Ishikawa (cell line): ENCODE data around the gene IKZF4.

Source experiments
- CEBPB ChIP-seq: IDR thresholded peaks from 2 replicates; pipeline ENCODE4 v1.6.1; 2012
- CREB1 ChIP-seq: IDR thresholded peaks from 2 replicates; pipeline ENCODE4 v1.6.1; 2012; ENCODE audit warnings: low read depth
- TAF1 ChIP-seq: IDR thresholded peaks from 2 replicates; pipeline ENCODE4 v1.6.1; 2012; ENCODE audit warnings: low read depth, mild to moderate bottlenecking
- TCF12 ChIP-seq: IDR thresholded peaks from 2 replicates; pipeline ENCODE4 v1.6.1; 2012; ENCODE audit warnings: low read depth
- TF ChIP-seq, protein P1 (sequence below): IDR thresholded peaks from 2 replicates; pipeline ENCODE4 v1.6.1; 2012; ENCODE audit warnings: low read depth, mild to moderate bottlenecking
- TF ChIP-seq, protein P2 (sequence below): IDR thresholded peaks from 2 replicates; pipeline ENCODE4 v1.6.1; 2012
- TF ChIP-seq, protein P3 (sequence below): IDR thresholded peaks from 2 replicates; pipeline ENCODE4 v1.6.1; 2012

DNA sequence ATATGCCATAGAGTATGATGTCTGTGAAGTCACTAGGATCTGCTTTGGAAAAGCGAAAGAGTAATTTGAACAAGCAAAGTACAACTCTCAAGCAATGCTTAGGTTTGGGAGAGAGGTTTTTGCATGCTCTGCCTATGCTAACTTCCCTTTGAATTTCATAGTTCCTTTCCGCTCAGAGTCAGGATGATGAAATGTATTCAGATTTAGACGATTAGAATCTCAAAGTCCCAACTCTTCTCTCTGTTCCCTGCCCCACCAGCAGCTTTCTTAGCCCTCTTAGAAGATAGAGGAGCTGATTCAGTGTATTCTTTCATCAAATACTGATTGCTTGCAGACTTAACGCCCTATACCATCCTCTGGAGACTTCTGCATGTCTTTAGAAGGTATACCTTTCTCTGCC is 35.5 kb upstream of the IKZF4 start:
- TF ChIP-seq TCF12 (no peak), TAF1 (no peak), CREB1 (no peak), CEBPB (no peak)
- TF ChIP-seq, protein P1, sequence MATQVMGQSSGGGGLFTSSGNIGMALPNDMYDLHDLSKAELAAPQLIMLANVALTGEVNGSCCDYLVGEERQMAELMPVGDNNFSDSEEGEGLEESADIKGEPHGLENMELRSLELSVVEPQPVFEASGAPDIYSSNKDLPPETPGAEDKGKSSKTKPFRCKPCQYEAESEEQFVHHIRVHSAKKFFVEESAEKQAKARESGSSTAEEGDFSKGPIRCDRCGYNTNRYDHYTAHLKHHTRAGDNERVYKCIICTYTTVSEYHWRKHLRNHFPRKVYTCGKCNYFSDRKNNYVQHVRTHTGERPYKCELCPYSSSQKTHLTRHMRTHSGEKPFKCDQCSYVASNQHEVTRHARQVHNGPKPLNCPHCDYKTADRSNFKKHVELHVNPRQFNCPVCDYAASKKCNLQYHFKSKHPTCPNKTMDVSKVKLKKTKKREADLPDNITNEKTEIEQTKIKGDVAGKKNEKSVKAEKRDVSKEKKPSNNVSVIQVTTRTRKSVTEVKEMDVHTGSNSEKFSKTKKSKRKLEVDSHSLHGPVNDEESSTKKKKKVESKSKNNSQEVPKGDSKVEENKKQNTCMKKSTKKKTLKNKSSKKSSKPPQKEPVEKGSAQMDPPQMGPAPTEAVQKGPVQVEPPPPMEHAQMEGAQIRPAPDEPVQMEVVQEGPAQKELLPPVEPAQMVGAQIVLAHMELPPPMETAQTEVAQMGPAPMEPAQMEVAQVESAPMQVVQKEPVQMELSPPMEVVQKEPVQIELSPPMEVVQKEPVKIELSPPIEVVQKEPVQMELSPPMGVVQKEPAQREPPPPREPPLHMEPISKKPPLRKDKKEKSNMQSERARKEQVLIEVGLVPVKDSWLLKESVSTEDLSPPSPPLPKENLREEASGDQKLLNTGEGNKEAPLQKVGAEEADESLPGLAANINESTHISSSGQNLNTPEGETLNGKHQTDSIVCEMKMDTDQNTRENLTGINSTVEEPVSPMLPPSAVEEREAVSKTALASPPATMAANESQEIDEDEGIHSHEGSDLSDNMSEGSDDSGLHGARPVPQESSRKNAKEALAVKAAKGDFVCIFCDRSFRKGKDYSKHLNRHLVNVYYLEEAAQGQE = no peak
- TF ChIP-seq, protein P2, sequence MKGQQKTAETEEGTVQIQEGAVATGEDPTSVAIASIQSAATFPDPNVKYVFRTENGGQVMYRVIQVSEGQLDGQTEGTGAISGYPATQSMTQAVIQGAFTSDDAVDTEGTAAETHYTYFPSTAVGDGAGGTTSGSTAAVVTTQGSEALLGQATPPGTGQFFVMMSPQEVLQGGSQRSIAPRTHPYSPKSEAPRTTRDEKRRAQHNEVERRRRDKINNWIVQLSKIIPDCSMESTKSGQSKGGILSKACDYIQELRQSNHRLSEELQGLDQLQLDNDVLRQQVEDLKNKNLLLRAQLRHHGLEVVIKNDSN = no peak
- TF ChIP-seq, protein P3, sequence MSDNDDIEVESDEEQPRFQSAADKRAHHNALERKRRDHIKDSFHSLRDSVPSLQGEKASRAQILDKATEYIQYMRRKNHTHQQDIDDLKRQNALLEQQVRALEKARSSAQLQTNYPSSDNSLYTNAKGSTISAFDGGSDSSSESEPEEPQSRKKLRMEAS = no peak
